Urinary bladder (tissue), 4 donors: ENCODE measurements around the gene CCNT2. TPM values are rescaled to one million over a fixed set of nuclear protein-coding genes. Genes with fewer than 3 reads are reported as not detected.
"Not testable (repeated sequence)": the region's sequence is repeated elsewhere in the genome, so short reads cannot be mapped to it uniquely, and the experiment has no call there.

Source experiments
- DNase-seq: peaks from one replicate; pipeline ENCODE4 v3.0.0-alpha.2; 2015; ENCODE audit errors: extremely low spot score
- H3K27ac ChIP-seq: one replicate; pipeline ENCODE4 v1.5.1; 2013; ENCODE audit warnings: low read depth, mild to moderate bottlenecking, moderate library complexity
- H3K36me3 ChIP-seq: one replicate; pipeline ENCODE4 v1.6.1; 2013; ENCODE audit warnings: mild to moderate bottlenecking, moderate library complexity; ENCODE audit not compliant: insufficient read depth
- H3K4me1 ChIP-seq: one replicate; pipeline ENCODE4 v1.6.1; 2013; ENCODE audit warnings: mild to moderate bottlenecking, moderate library complexity; ENCODE audit not compliant: insufficient read depth
- H3K4me3 ChIP-seq: one replicate; pipeline ENCODE4 v1.5.1; 2013; ENCODE audit warnings: low read depth, low read length
- WGBS: extraction: QIAGEN DNeasy Blood & Tissue Kit; methylation state at CpG from one replicate; pipeline ENCODE4 v1.1.7; 2013; 5-methylcytosine and 5-hydroxymethylcytosine counted together
- polyA plus RNA-seq: library from polyadenylated mRNA; stranded (reverse); fragments of 200-250 nt; gene quantifications from one replicate; pipeline ENCODE4 v1.2.3, GENCODE V29; 2013
- total RNA-seq: library from RNA; depleted of rRNA; stranded (reverse); fragments of >200 nt; gene quantifications from one replicate; pipeline ENCODE4 v1.2.3, GENCODE V29; 2014
- donor health status: healthy with polysubstance abuse.
- donor health status: healthy.

Gene CCNT2
- total and polyA plus RNA-seq, 2 donors, result 14.8 to 104 TPM

- Histone ChIP-seq H3K4me3 (no peak overlapping the region), H3K36me3 (no peaks in the 10 kb centered on the region), H3K4me1 (no peaks in the 10 kb centered on the region), H3K27ac (no peak overlapping the region)
- 80% methylated on average over 2 of the region's 2 CpGs for whole genome bisulfite sequencing
- DNase-seq, result no peak
Observed at GRCh38 chr2:134973241-134974138, 54.9 kb downstream of the CCNT2 start.

GRCh38 chr2:134975281-134976009 is 56.8 kb downstream of the CCNT2 start:
- 90% methylated on average over 6 of the region's 6 CpGs for WGBS
- DNase-seq, result no peak
- Histone ChIP-seq H3K4me1 (no peaks in the 10 kb centered on the region), H3K36me3 (no peaks in the 10 kb centered on the region), H3K4me3 (no peak overlapping the region), H3K27ac (no peak overlapping the region)

- no peak overlapping the region for H3K4me3 ChIP-seq
- DNase-seq, result no peak
- no peak overlapping the region for H3K27ac ChIP-seq
- whole genome bisulfite sequencing, result 62% methylated on average over 3 of the region's 3 CpGs
- H3K36me3 ChIP-seq, result no peaks in the 10 kb centered on the region
- no peaks in the 10 kb centered on the region for H3K4me1 ChIP-seq
Observed at GRCh38 chr2:134976074-134976702, 57.6 kb downstream of the CCNT2 start.

GRCh38 chr2:134977104-134977503 is 58.5 kb downstream of the CCNT2 start:
- 87% methylated on average over 5 of the region's 5 CpGs for WGBS
- not testable (repeated sequence) for H3K36me3 ChIP-seq, H3K27ac ChIP-seq, DNase-seq, H3K4me3 ChIP-seq, H3K4me1 ChIP-seq

DNA sequence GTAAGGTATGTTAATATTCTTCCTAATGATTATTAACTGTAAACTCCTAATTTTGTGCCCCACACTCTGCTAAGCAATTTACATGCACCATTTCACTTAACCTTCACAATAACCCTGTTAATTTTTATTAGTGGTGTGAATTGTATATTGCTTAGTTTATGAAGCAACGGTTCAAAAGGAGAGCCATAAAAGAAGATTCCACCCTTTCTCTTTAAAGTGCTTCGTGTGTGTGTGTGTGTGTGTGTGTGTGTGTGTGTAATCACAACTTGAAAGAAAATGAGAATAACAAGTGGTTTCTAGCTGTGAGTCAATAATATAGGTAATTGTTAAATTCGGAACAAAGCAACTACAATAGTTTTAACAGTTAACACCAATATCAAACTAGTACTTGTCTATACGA is 60.6 kb downstream of the CCNT2 start:
- no peak overlapping the region for H3K4me3 ChIP-seq
- H3K36me3 ChIP-seq, result no peaks in the 10 kb centered on the region
- H3K27ac ChIP-seq, result no peak overlapping the region
- no peaks in the 10 kb centered on the region for H3K4me1 ChIP-seq
- DNase-seq, result no peak
- WGBS, result 37% methylated on average over 4 of the region's 4 CpGs

DNA sequence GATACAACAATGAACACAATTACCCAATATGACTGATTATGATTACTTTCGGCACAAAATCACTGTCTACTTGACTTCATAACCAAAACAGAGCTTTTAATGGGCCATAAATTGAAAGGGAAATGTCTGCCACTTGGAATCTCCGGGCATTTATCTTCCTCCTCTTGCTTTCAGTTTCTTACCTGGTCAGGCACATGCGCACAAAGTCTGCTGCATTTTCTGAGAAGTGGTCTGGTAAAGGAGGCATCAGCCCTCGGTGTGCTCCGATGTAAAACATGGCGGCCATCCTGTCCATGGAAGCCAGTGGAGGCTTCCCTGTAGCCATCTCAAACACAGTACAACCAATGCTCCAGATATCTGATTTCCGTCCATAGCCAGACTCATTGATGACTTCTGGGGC is 62.0 kb downstream of the CCNT2 start:
- no peaks in the 10 kb centered on the region for H3K4me1 ChIP-seq
- WGBS, result 93% methylated on average over 7 of the region's 7 CpGs
- no peak overlapping the region for H3K4me3 ChIP-seq
- DNase-seq, result no peak
- H3K36me3 ChIP-seq, result no peaks in the 10 kb centered on the region
- H3K27ac ChIP-seq, result no peak overlapping the region

DNA sequence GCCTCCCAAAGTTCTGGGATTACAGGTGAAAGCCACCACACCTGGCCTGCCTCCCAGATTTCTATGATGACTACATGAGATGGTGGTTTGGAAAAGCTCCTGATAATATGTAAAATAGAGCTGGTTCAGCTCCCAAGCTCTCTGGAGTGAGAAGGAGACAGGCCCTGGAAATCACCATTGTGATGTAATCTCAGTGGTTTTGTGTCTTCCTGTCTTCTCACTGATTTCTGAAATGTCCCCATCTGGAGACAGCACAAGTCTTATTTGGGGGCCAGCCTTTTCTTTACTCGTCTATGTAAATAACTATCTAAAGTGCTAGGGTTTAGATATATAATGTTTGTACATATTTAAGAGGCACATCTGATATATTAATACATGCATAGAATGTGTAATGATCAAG is 64.0 kb downstream of the CCNT2 start:
- H3K4me3 ChIP-seq, result no peak overlapping the region
- DNase-seq, result no peak
- H3K27ac ChIP-seq, result no peak overlapping the region
- no peaks in the 10 kb centered on the region for H3K36me3 ChIP-seq
- H3K4me1 ChIP-seq, result no peaks in the 10 kb centered on the region
- 59% methylated on average over 1 of the region's 1 CpG for WGBS

- Histone ChIP-seq H3K4me1 (no peaks in the 10 kb centered on the region), H3K27ac (no peak overlapping the region), H3K36me3 (no peaks in the 10 kb centered on the region), H3K4me3 (no peak overlapping the region)
- DNase-seq, result no peak
- WGBS, result 86% methylated on average over 3 of the region's 3 CpGs
Observed at GRCh38 chr2:134985061-134985460, 66.4 kb downstream of the CCNT2 start.

DNA sequence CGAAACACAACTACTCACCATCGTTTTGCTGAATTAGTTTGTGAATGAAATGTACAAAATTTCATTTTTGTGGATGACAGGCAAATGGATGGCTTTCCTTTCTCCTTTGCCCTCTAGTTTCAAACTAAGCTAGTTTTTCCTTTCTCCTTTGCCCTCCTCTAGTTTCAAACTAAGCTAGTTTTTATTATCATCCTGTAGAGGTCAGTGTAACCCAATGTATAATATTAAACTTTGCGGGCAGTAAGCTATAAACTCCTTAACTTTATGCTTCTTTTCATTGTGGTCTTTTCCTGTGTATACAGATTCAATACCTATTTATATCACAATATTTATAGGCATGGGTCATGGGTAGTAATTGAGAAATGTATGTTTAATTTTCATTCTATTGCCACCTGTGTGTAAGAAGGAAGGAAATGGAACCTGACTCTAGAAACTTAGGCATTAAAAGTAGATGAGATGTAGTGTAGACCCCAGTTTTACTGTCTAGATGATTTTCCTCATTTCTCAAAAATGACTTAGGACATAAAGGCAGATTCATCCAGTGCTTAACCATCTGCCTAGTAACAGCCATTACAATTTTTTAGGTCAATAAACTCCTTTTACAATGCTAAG is 70.5 kb downstream of the CCNT2 start:
- 18% methylated on average over 3 of the region's 3 CpGs for WGBS
- no peak for DNase-seq
- no peak overlapping the region for H3K4me3 ChIP-seq
- no peaks in the 10 kb centered on the region for H3K4me1 ChIP-seq
- H3K36me3 ChIP-seq, result no peaks in the 10 kb centered on the region
- no peak overlapping the region for H3K27ac ChIP-seq

DNA sequence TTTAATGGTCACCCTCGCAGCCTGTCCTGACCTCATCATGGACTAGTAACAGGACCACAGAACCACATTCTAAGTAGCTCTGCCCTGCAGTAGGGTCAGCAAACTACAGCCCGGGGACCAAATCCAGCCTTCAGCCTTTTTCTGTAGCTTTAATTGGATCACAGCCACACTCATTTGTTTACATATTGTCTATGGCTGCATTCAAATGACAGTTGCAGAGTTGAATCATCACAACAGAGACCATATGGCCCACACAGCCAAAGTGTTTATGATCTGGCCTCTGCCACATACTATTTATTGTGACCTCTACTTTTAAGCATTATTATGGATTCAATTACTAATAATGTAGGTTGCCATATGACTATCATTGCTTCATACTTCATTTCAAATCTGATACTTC is 80.9 kb downstream of the CCNT2 start:
- H3K4me1 ChIP-seq, result no peaks in the 10 kb centered on the region
- H3K36me3 ChIP-seq, result no peaks in the 10 kb centered on the region
- DNase-seq, result no peak
- WGBS, result 65% methylated on average over 2 of the region's 2 CpGs
- no peak overlapping the region for H3K27ac ChIP-seq
- no peak overlapping the region for H3K4me3 ChIP-seq

GRCh38 chr2:135002836-135003235 is 84.2 kb downstream of the CCNT2 start:
- H3K36me3 ChIP-seq, result no peaks in the 10 kb centered on the region
- H3K27ac ChIP-seq, result no peak overlapping the region
- no peaks in the 10 kb centered on the region for H3K4me1 ChIP-seq
- 84% methylated on average over 4 of the region's 4 CpGs for WGBS
- no peak for DNase-seq
- H3K4me3 ChIP-seq, result no peak overlapping the region

- H3K4me1 ChIP-seq, result no peaks in the 10 kb centered on the region
- H3K4me3 ChIP-seq, result no peak overlapping the region
- WGBS, result 4% methylated on average over 17 of the region's 17 CpGs
- no peaks in the 10 kb centered on the region for H3K36me3 ChIP-seq
- no peak overlapping the region for H3K27ac ChIP-seq
- DNase-seq, result no peak
Observed at GRCh38 chr2:135004005-135004746, 85.6 kb downstream of the CCNT2 start.

- DNase-seq, result no peak
- Histone ChIP-seq H3K27ac (no peak overlapping the region), H3K4me3 (no peak overlapping the region), H3K4me1 (no peaks in the 10 kb centered on the region), H3K36me3 (no peaks in the 10 kb centered on the region)
- WGBS, result 60% methylated on average over 3 of the region's 3 CpGs
Observed at GRCh38 chr2:135005753-135006152, 87.1 kb downstream of the CCNT2 start.
